Activated CD4-positive, alpha-beta T cell treated with anti-CD3 and anti-CD28 coated beads, Interleukin-2, amount 10 ng/mL, durations not matched to agents 7 days and 5 days (primary cell): ENCODE data around the gene GPR25. TPM values are rescaled to one million over a fixed set of nuclear protein-coding genes. Genes with fewer than 3 reads are reported as not detected.

Source experiments
- CTCF ChIA-PET: fragments of 350-600 bp; sonication (Branson Sonifier 250); formaldehyde crosslinking; loops from one replicate; lab custom pipeline; 2021; ENCODE audit warnings: antibody characterized with exemption; lab: Charles Lee
- POLR2A ChIA-PET: fragments of 350-600 bp; sonication (Branson Sonifier 250); formaldehyde crosslinking; loops from one replicate; lab custom pipeline; 2021; ENCODE audit warnings: antibody characterized with exemption; lab: Charles Lee
- DNase-seq: peaks from one replicate; pipeline ENCODE4 v3.0.0-alpha.2; 2020
- H3K27ac Mint-ChIP-seq: one replicate; pipeline ENCODE4 v1.8.0; 2021; ENCODE audit warnings: mild to moderate bottlenecking, moderate library complexity, mixed read lengths
- H3K27me3 Mint-ChIP-seq: one replicate; pipeline ENCODE4 v1.8.0; 2021; ENCODE audit warnings: mixed read lengths
- H3K36me3 Mint-ChIP-seq: one replicate; pipeline ENCODE4 v1.8.0; 2021; ENCODE audit warnings: low read depth, mixed read lengths
- H3K4me1 Mint-ChIP-seq: one replicate; pipeline ENCODE4 v1.8.0; 2021; ENCODE audit warnings: mixed read lengths
- H3K4me3 Mint-ChIP-seq: one replicate; pipeline ENCODE4 v1.8.0; 2021; ENCODE audit warnings: mild to moderate bottlenecking, moderate library complexity, mixed read lengths
- H3K9me3 Mint-ChIP-seq: one replicate; pipeline ENCODE4 v1.8.0; 2021; ENCODE audit warnings: mixed read lengths
- total RNA-seq, 2 experiments: library from RNA; stranded (reverse); gene quantifications; one replicate each; pipeline ENCODE4 v1.2.3, GENCODE V29; 2021

The GPR25 gene
- total RNA-seq, 2 experiments from 2014 or later, result not detected

- no peak for DNase-seq
- ChIA-PET CTCF (interaction anchor here (0.5 kb wide), 1 partner anchor 804 kb away, joined by 3 read pairs; no protein-coding TSS in a partner anchor), POLR2A (interaction anchor here (0.6 kb wide), 1 partner anchor 216 kb away, joined by 4 read pairs; no protein-coding TSS in a partner anchor)
- no peak overlapping the region for H3K27ac Mint-ChIP-seq
- H3K4me3 Mint-ChIP-seq, result no peak overlapping the region
- H3K4me1 Mint-ChIP-seq, result peaks cover 11% of the 10 kb centered on the region
- no peaks in the 10 kb centered on the region for H3K9me3 Mint-ChIP-seq
- no peaks in the 10 kb centered on the region for H3K36me3 Mint-ChIP-seq
- peaks cover 13% of the 10 kb centered on the region for H3K27me3 Mint-ChIP-seq
Observed at GRCh38 chr1:200861937-200862647, 10.7 kb upstream of the GPR25 start.

- ChIA-PET CTCF (interaction anchor here (0.6 kb wide), 1 partner anchor 257 kb away, joined by 3 read pairs; no protein-coding TSS in a partner anchor), POLR2A (no interaction called here)
- no peak overlapping the region for H3K27ac Mint-ChIP-seq
- H3K36me3 Mint-ChIP-seq, result no peaks in the 10 kb centered on the region
- H3K4me3 Mint-ChIP-seq, result no peak overlapping the region
- H3K27me3 Mint-ChIP-seq, result peaks cover 20% of the 10 kb centered on the region
- no peaks in the 10 kb centered on the region for H3K9me3 Mint-ChIP-seq
- peaks cover 17% of the 10 kb centered on the region for H3K4me1 Mint-ChIP-seq
- DNase-seq, result no peak
Observed at GRCh38 chr1:200862713-200863415, 9.9 kb upstream of the GPR25 start.

- no peaks in the 10 kb centered on the region for H3K9me3 Mint-ChIP-seq
- CTCF ChIA-PET, result interaction anchor here (0.6 to 3.0 kb wide), 4 partner anchors 14 to 25 kb away, joined by 3 to 8 read pairs (median 4); no protein-coding TSS in a partner anchor
- POLR2A ChIA-PET, result no interaction called here
- H3K27ac Mint-ChIP-seq, result no peak overlapping the region
- H3K27me3 Mint-ChIP-seq, result peaks cover 30% of the 10 kb centered on the region
- peaks cover 25% of the 10 kb centered on the region for H3K4me1 Mint-ChIP-seq
- no peak overlapping the region for H3K4me3 Mint-ChIP-seq
- no peaks in the 10 kb centered on the region for H3K36me3 Mint-ChIP-seq
- DNase-seq, result no peak
Observed at GRCh38 chr1:200866116-200866515, 6.7 kb upstream of the GPR25 start.

- Mint-ChIP-seq H3K27me3 (peaks cover 34% of the 10 kb centered on the region), H3K9me3 (no peaks in the 10 kb centered on the region), H3K27ac (no peak overlapping the region), H3K4me3 (no peak overlapping the region), H3K36me3 (no peaks in the 10 kb centered on the region), H3K4me1 (peaks cover 25% of the 10 kb centered on the region)
- no peak for DNase-seq
- POLR2A ChIA-PET, result no interaction called here
- CTCF ChIA-PET, result interaction anchor here (0.6 to 3.0 kb wide), 4 partner anchors 14 to 25 kb away, joined by 3 to 8 read pairs (median 4); no protein-coding TSS in a partner anchor
Observed at GRCh38 chr1:200866521-200866920, 6.3 kb upstream of the GPR25 start.

- H3K4me1 Mint-ChIP-seq, result peaks cover 22% of the 10 kb centered on the region
- DNase-seq, result no peak
- no peaks in the 10 kb centered on the region for H3K36me3 Mint-ChIP-seq
- H3K27ac Mint-ChIP-seq, result no peak overlapping the region
- ChIA-PET CTCF (interaction anchor here (1.8 to 3.0 kb wide), 2 partner anchors 10 to 15 kb away, joined by 4 to 8 read pairs; no protein-coding TSS in a partner anchor), POLR2A (no interaction called here)
- no peak overlapping the region for H3K4me3 Mint-ChIP-seq
- H3K27me3 Mint-ChIP-seq, result peaks cover 40% of the 10 kb centered on the region
- no peaks in the 10 kb centered on the region for H3K9me3 Mint-ChIP-seq
Observed at GRCh38 chr1:200867018-200867811, 5.6 kb upstream of the GPR25 start.

- Mint-ChIP-seq H3K27ac (no peak overlapping the region), H3K4me1 (peaks cover 22% of the 10 kb centered on the region), H3K9me3 (no peaks in the 10 kb centered on the region), H3K27me3 (peaks cover 48% of the 10 kb centered on the region), H3K36me3 (no peaks in the 10 kb centered on the region), H3K4me3 (no peak overlapping the region)
- ChIA-PET CTCF (no interaction called here), POLR2A (no interaction called here)
- no peak for DNase-seq
Observed at GRCh38 chr1:200869376-200869752, 3.4 kb upstream of the GPR25 start.

- Mint-ChIP-seq H3K4me1 (peaks cover 24% of the 10 kb centered on the region), H3K27me3 (peaks cover 51% of the 10 kb centered on the region), H3K36me3 (no peaks in the 10 kb centered on the region), H3K9me3 (no peaks in the 10 kb centered on the region), H3K27ac (peak overlapping the region; percentile 7), H3K4me3 (no peak overlapping the region)
- CTCF ChIA-PET, result no interaction called here
- no peak for DNase-seq
- POLR2A ChIA-PET, result no interaction called here
Observed at GRCh38 chr1:200869753-200870391, 2.9 kb upstream of the GPR25 start.

- peaks cover 21% of the 10 kb centered on the region for H3K4me1 Mint-ChIP-seq
- CTCF ChIA-PET, result interaction anchor here (0.5 to 1.2 kb wide), 2 partner anchors 28 to 883 kb away, joined by 3 read pairs; no protein-coding TSS in a partner anchor
- DNase-seq, result no peak
- no peak overlapping the region for H3K27ac Mint-ChIP-seq
- H3K36me3 Mint-ChIP-seq, result no peaks in the 10 kb centered on the region
- no peak overlapping the region for H3K4me3 Mint-ChIP-seq
- H3K27me3 Mint-ChIP-seq, result peaks cover 62% of the 10 kb centered on the region
- POLR2A ChIA-PET, result no interaction called here
- no peaks in the 10 kb centered on the region for H3K9me3 Mint-ChIP-seq
Observed at GRCh38 chr1:200873116-200873670, 412 bp downstream of the GPR25 start.

- ChIA-PET CTCF (interaction anchor here (1.0 to 1.2 kb wide), 2 partner anchors 27 to 85 kb away, joined by 3 read pairs; no protein-coding TSS in a partner anchor), POLR2A (no interaction called here)
- H3K4me1 Mint-ChIP-seq, result peaks cover 25% of the 10 kb centered on the region
- peaks cover 65% of the 10 kb centered on the region for H3K27me3 Mint-ChIP-seq
- no peaks in the 10 kb centered on the region for H3K36me3 Mint-ChIP-seq
- H3K9me3 Mint-ChIP-seq, result no peaks in the 10 kb centered on the region
- H3K4me3 Mint-ChIP-seq, result no peak overlapping the region
- no peak overlapping the region for H3K27ac Mint-ChIP-seq
- no peak for DNase-seq
Observed at GRCh38 chr1:200873671-200874397, 1.1 kb downstream of the GPR25 start.

- H3K27me3 Mint-ChIP-seq, result peaks cover 64% of the 10 kb centered on the region
- no peak overlapping the region for H3K27ac Mint-ChIP-seq
- H3K4me1 Mint-ChIP-seq, result peaks cover 21% of the 10 kb centered on the region
- H3K9me3 Mint-ChIP-seq, result no peaks in the 10 kb centered on the region
- CTCF ChIA-PET, result interaction anchor here (1.0 kb wide), 1 partner anchor 86 kb away, joined by 3 read pairs; no protein-coding TSS in a partner anchor
- POLR2A ChIA-PET, result no interaction called here
- H3K4me3 Mint-ChIP-seq, result no peak overlapping the region
- no peaks in the 10 kb centered on the region for H3K36me3 Mint-ChIP-seq
- no peak for DNase-seq
Observed at GRCh38 chr1:200874694-200875093, 1.9 kb downstream of the GPR25 start.

GRCh38 chr1:200875416-200875815 lies 2.6 kb downstream of the GPR25 start:
- H3K27me3 Mint-ChIP-seq, result peaks cover 67% of the 10 kb centered on the region
- ChIA-PET POLR2A (no interaction called here), CTCF (no interaction called here)
- H3K4me3 Mint-ChIP-seq, result no peak overlapping the region
- H3K9me3 Mint-ChIP-seq, result no peaks in the 10 kb centered on the region
- H3K4me1 Mint-ChIP-seq, result peaks cover 17% of the 10 kb centered on the region
- H3K36me3 Mint-ChIP-seq, result no peaks in the 10 kb centered on the region
- DNase-seq, result no peak
- H3K27ac Mint-ChIP-seq, result no peak overlapping the region
